DMS79 treated with DMSO at 0.1 percent for 48 hours (cell line): ENCODE results near the gene SRSF9.
"Not testable (repeated sequence)": the region's sequence is repeated elsewhere in the genome, so short reads cannot be mapped to it uniquely, and the experiment has no call there.

Experiments
- DNase-seq: peaks from one replicate; lab custom pipeline; 2025; lab: John Stamatoyannopoulos, UW

Gene SRSF9

DNA sequence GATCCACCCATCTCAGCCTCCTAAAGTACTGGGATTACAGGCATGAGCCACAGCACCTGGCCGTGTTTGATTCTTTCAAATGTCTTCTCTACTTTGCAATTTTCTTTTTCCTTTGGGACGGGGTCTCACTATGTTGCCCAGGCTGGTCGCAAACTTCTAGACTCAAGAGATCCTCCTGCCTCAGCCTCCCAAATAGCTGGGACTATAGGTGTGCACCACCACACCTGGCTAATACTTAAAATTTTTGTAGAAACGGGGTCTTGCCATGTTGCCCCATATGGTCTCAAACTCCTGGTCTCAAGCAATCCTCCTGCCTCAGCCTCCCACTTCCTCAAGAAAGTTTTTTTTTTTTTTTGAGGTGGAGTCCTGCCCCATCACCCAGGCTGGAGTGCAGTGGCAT lies 21.6 kb downstream of the SRSF9 start:
- no peak for DNase-seq

- not testable (repeated sequence) for DNase-seq
Observed at GRCh38 chr12:120446844-120447178, 22.7 kb downstream of the SRSF9 start.

DNA sequence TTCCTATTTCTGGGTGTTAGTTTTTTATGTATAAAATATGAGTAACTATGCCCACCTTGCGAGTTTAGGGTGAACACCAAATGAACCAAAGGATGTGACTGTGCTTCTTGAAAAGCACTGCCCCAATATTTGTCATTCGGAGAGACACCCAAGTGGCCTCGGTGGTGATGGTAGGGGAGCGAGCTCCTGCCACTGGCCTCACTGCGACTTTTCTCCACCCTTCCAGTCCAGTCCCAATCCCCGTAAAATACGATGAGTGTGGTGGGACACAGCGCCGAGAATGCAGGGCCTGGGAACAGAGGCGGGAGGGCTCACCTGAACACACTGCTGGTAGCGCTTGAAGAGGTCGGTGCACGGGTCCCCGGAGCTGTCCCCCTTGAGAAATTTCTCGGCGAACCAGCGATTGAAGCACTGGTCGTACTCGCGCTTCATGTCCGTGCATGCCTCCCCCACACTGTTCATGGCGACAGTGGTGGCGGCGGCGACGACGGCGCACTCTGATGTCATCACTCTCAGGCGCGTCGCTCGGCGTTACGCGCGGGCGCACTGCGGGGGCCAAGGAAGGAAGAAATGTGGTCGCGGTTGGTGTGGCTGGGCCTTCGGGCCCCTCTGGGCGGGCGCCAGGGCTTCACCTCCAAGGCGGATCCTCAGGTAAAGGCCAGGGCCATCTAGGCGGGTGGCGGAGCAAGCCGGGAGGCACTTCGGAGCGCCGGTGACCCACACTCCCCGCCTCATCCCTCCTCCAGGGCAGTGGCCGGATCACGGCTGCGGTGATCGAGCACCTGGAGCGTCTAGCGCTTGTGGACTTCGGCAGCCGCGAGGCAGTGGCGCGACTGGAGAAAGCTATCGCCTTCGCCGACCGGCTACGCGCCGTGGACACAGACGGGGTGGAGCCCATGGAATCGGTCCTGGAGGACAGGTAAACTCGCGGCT lies 23.4 kb downstream of the SRSF9 start, which contains the start of the genes GATC and TRIAP1:
Gene GATC, plus strand, starts transcription at position 534 of the 933 bp plus-strand sequence. Its CDS starts 37 bp downstream, at position 571.
Gene TRIAP1, minus strand, starts transcription at position 474 of the 933 bp plus-strand sequence. Its CDS starts 12 bp downstream, at position 462.
- peak; percentile 79 for DNase-seq

DNA sequence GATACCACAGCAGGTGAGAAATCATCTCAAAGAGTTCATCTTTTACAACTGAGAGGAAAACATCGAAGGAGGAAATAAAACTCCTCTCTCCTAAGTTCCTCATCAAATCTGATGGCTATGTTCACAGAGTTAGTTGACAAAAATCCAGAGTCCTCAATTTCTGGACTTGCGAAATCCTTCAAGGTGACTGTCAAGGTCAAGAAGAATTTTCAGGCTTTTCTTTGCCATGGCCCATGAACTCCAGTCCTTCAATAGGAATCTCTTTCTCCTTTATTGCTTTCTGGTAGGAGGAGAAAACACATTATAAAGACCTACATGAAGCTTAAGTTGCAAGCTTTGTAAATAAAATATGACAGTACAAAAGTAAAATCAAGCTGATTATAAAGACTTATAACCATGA lies 24.9 kb downstream of the SRSF9 start:
- DNase-seq = no peak

- peak; percentile 35 for DNase-seq
Observed at GRCh38 chr12:120439646-120440247, 29.8 kb downstream of the SRSF9 start.

GRCh38 chr12:120438495-120439198 lies 30.9 kb downstream of the SRSF9 start:
- DNase-seq = no peak

- peak; percentile 99 for DNase-seq
Observed at GRCh38 chr12:120437735-120438494, 31.6 kb downstream of the SRSF9 start, which contains the start of gene COX6A1. COX6A1 (plus strand) TSS chr12:120438113; CDS start chr12:120438127, 14 bp downstream.

DNA sequence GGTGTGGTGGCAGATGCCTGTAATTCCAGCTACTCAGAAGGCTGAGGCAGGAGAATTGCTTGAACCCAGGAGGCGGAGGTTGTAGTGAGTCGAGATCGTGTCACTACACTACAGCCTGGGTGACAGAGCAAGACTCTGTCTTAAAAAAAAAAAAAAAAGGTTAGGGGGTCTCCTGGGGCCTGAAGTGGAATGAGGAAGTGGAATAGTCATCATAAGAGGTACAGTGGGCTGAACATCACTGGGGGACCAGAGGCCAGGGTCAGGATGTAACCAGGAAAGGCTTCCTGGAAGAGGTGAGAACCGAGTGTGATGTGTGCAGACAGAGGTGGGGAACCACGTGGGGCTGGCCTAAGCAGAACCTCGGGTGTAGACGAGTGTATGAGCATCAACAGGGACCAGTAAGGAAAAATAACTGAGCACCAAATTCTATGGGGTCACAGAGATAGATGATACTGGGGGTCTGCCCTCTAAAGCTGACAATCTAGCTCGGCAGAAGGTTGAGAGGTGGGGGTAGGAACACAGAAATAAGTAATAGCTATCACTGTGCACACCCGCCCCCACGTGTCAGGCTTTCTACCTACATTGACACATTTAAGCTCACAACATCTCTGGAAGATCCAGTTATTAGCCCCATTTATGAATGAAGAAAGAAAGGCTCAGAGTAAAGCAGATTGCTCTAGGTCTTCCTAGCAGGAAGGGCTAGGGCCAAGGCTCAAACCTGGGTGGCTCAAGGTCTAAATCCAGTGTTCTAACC lies 36.6 kb downstream of the SRSF9 start:
- no peak for DNase-seq

- no peak for DNase-seq
Observed at GRCh38 chr12:120429368-120429767, 40.2 kb downstream of the SRSF9 start.

DNA sequence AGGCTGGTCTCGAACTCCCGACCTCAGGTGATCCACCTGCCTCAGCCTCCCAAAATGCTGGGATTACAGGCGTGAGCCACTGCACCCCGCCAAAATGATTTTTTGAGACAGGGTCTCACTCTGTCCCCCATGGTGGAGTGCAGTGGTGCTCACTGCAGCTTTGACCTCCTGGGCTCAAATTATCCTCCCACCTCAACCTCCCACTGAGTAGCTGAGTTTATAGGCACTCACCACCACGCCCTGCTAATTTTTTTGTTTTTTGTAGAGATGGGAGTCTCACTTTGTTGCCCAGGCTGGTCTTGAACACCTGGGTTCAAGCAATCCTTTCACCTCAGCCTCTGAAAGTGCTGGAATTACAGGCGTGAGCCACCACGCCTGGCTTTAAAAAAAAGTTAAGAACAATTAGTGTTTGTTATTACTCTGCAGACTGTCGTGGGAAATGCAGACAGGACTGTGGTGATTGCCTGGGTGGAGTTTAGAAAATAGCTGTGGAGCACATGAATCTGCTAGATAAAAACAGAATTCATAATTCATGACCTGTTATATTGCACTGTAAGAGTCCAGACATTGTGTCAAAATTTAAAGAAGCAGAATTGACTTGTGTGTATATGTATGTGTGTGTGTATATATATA lies 40.8 kb downstream of the SRSF9 start:
- DNase-seq = no peak

GRCh38 chr12:120425797-120426196 lies 43.8 kb downstream of the SRSF9 start:
- DNase-seq = no peak

DNA sequence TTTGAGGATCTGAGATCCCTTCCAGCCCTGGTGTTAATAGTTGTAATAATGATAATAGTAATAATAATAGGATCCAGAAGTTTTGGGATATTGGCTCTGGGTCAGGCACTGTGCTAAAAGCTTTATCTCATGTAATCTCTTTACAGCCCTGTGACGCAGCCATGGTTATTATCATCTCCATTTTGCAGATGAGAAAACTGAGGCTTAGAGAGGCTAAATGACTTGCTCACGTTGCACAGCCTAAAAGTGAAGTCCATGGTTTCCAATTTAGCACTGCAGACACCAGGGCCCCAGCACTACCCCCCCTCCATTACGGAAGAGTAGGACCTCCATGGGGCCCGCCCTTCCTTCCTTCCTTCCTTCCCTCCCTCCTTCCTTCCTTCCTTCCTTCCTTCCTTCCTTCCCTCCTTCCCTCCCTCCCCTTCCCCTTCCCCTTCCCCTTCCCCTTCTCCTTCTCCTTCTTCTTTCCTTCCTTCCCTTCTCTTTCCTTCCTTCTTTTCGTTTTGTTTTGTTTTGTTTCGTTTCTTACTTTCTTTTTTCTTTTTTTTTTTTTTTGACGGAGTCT lies 46.6 kb downstream of the SRSF9 start:
- DNase-seq = no peak

DNA sequence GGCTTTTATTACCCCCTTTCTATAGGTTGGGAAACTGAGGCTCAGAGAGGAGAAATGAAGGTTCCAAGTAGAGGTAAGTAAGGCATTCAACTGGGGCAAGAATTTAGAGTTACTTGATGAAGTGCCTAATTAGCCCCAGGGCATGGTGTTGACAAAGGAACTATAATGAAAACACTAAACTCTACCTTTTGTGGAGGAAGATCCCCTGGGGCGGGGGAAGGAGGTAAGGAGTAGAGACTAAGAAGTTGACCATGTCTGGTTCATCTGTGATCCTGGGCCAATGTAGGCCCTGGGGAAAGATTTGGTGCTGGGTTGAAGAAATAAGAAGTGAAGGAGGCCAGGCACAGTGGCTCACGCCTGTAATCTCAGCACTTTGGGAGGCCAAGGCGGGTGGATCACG lies 47.8 kb downstream of the SRSF9 start:
- no peak for DNase-seq

- DNase-seq = no peak
Observed at GRCh38 chr12:120417917-120418580, 51.5 kb downstream of the SRSF9 start.

DNA sequence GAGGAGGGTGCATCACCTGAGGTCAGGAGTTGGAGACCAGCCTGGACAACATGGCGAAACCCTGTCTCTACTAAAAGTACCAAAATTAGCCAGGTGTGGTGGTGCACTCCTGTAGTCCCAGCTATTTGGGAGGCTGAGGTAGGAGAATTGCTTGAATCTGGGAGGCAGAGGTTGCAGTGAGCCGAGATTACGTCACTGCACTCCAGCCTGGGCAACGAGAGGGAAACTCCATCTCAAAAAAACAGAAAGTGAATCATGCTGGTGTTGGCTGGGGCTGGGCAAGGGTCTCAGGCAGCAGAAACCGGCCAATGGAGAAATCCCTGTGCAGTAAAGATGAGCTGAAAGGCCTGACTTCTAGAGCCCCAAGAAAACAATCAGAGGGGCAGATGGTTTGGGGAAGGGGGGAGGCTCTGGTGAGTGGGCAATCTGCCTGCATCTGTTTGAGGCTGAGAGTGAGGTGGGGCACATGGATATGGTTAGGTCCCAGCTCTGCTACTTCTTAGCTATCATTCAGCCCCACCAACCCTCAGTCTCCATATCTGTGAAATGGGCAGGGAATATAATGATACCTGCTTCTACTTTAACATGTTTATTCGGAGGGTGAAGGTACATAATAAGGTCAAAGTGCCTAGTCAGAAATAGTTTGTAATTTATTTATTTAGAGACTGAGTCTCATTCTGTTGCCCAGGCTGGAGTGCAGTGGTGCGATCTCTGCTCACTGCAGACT lies 52.9 kb downstream of the SRSF9 start:
- DNase-seq = no peak

- no peak for DNase-seq
Observed at GRCh38 chr12:120413901-120414695, 55.5 kb downstream of the SRSF9 start.

- DNase-seq = no peak
Observed at GRCh38 chr12:120412421-120412820, 57.1 kb downstream of the SRSF9 start.
